ENCODE data around the gene CA5B.
A peak's percentile ranks its signal among the peaks of the same experiment; 100 is the strongest.

CA5B gene

GRCh38 chrX:15808254-15808653 lies 70.2 kb downstream of the CA5B start:
- DNase-seq (ENCODE audit: low spot score), result no peak
- no peak for TF ChIP-seq CTCF (IDR thresholded peaks at IDR 0.05; ENCODE audit: extremely low read depth, missing control alignments)

GRCh38 chrX:15812192-15812938 lies 74.3 kb downstream of the CA5B start:
- no peak for DNase-seq (ENCODE audit: low spot score)
- no peak for TF ChIP-seq CTCF (IDR thresholded peaks at IDR 0.05; ENCODE audit: extremely low read depth, missing control alignments)

- DNase-seq (ENCODE audit: low spot score), result no peak
- TF ChIP-seq CTCF (IDR thresholded peaks at IDR 0.05; ENCODE audit: extremely low read depth, missing control alignments), result no peak
Observed at GRCh38 chrX:15813416-15813815, 75.3 kb downstream of the CA5B start.

- TF ChIP-seq CTCF (IDR thresholded peaks at IDR 0.05; ENCODE audit: extremely low read depth, missing control alignments), result no peak
- no peak for DNase-seq (ENCODE audit: low spot score)
Observed at GRCh38 chrX:15814771-15815365, 76.8 kb downstream of the CA5B start.

- peak; percentile 21 for DNase-seq (ENCODE audit: low spot score)
- TF ChIP-seq CTCF (IDR thresholded peaks at IDR 0.05; ENCODE audit: extremely low read depth, missing control alignments), result no peak
Observed at GRCh38 chrX:15815779-15816437, 77.8 kb downstream of the CA5B start.

- no peak for DNase-seq (ENCODE audit: low spot score)
- no peak for TF ChIP-seq CTCF (IDR thresholded peaks at IDR 0.05; ENCODE audit: extremely low read depth, missing control alignments)
Observed at GRCh38 chrX:15816438-15816809, 78.4 kb downstream of the CA5B start.

- DNase-seq (ENCODE audit: low spot score), result no peak
- TF ChIP-seq CTCF (IDR thresholded peaks at IDR 0.05; ENCODE audit: extremely low read depth, missing control alignments), result no peak
Observed at GRCh38 chrX:15816886-15817285, 78.8 kb downstream of the CA5B start.

Data from GM20000 (cell line).